Mesenchymal stem cell (in vitro differentiated cells and primary cell): ENCODE data around the gene EYA4.

Experiments used
- DNase-seq: peaks from one replicate; pipeline ENCODE4 v3.0.0-alpha.2; 2013
- H2AFZ ChIP-seq: one replicate; pipeline ENCODE4 v1.6.1; 2013; ENCODE audit warnings: low read depth, mild to moderate bottlenecking, control low read depth, inconsistent platforms, low read length, moderate library complexity
- H2AK5ac ChIP-seq: 2 replicates; pipeline ENCODE4 v1.6.1; 2013; ENCODE audit warnings: low read length, moderate library complexity, mild to moderate bottlenecking, inconsistent platforms; ENCODE audit not compliant: severe bottlenecking
- H2BK120ac ChIP-seq: one replicate; pipeline ENCODE4 v1.6.1; 2013; ENCODE audit warnings: low read depth, mild to moderate bottlenecking, inconsistent platforms, low read length, moderate library complexity
- H2BK12ac ChIP-seq, 2 experiments: one replicate each; pipeline ENCODE4 v1.6.1; 2013; ENCODE audit warnings: inconsistent platforms in 2 of 2, low read length in 2 of 2, mild to moderate bottlenecking in 2 of 2, moderate library complexity in 2 of 2, control low read depth in 1 of 2
- H2BK15ac ChIP-seq: one replicate; pipeline ENCODE4 v1.6.1; 2013; ENCODE audit warnings: mild to moderate bottlenecking, low read depth, inconsistent platforms; ENCODE audit not compliant: poor library complexity, severe bottlenecking
- H2BK5ac ChIP-seq: 2 replicates; pipeline ENCODE4 v1.6.1; 2013; ENCODE audit warnings: low read depth, mild to moderate bottlenecking, low read length, control low read depth, inconsistent platforms; ENCODE audit not compliant: poor library complexity, severe bottlenecking
- H3K14ac ChIP-seq, 2 experiments: one replicate each; pipeline ENCODE4 v1.6.1; 2013; ENCODE audit warnings: inconsistent platforms in 2 of 2, low read length in 2 of 2, control low read depth in 1 of 2, mild to moderate bottlenecking in 1 of 2, moderate library complexity in 1 of 2
- H3K18ac ChIP-seq, 2 experiments: one replicate each; pipeline ENCODE4 v1.6.1; 2013; ENCODE audit warnings: inconsistent platforms in 2 of 2, low read length in 2 of 2, control low read depth in 1 of 2, low read depth in 1 of 2, mild to moderate bottlenecking in 1 of 2
- H3K23ac ChIP-seq, 2 experiments: one replicate each; pipeline ENCODE4 v1.6.1; 2013; ENCODE audit warnings: inconsistent platforms in 2 of 2, low read length in 2 of 2, mild to moderate bottlenecking in 2 of 2, moderate library complexity in 2 of 2, control low read depth in 1 of 2
- H3K27ac ChIP-seq: 2 replicates; pipeline ENCODE4 v1.5.1; 2013; ENCODE audit warnings: mild to moderate bottlenecking, moderate library complexity, low read length, control low read depth, inconsistent platforms; ENCODE audit not compliant: poor library complexity, severe bottlenecking
- H3K27me3 ChIP-seq, 2 experiments: 2 replicates each; pipeline versions ENCODE4 v1.6.1 to v1.7.0; 2013; ENCODE audit warnings: low read length in 2 of 2, mild to moderate bottlenecking in 2 of 2, moderate library complexity in 2 of 2, control low read depth in 1 of 2, inconsistent platforms in 1 of 2; ENCODE audit not compliant: control insufficient read depth in 1 of 2, insufficient read depth in 1 of 2
- H3K36me3 ChIP-seq, 2 experiments: 2 replicates each; pipeline versions ENCODE4 v1.6.1 to v1.7.0; 2013; ENCODE audit warnings: low read length in 2 of 2, control low read depth in 1 of 2, inconsistent platforms in 1 of 2, low read depth in 1 of 2, mild to moderate bottlenecking in 1 of 2; ENCODE audit not compliant: insufficient read depth in 2 of 2, control insufficient read depth in 1 of 2
- H3K4ac ChIP-seq, 2 experiments: one replicate each; pipeline ENCODE4 v1.6.1; 2013; ENCODE audit warnings: inconsistent platforms in 2 of 2, low read length in 2 of 2, mild to moderate bottlenecking in 2 of 2, moderate library complexity in 2 of 2, control low read depth in 1 of 2, low read depth in 1 of 2
- H3K4me1 ChIP-seq: 2 replicates; pipeline ENCODE4 v1.6.1; 2013; ENCODE audit warnings: low read depth, low read length, control low read depth; ENCODE audit not compliant: control insufficient read depth, insufficient read depth
- H3K4me2 ChIP-seq: 2 replicates; pipeline ENCODE4 v1.6.1; 2013; ENCODE audit warnings: low read length, mild to moderate bottlenecking, inconsistent platforms; ENCODE audit not compliant: poor library complexity, severe bottlenecking
- H3K4me3 ChIP-seq, 2 experiments: 2 replicates each; pipeline versions ENCODE4 v1.5.1 to v1.7.0; 2013; ENCODE audit warnings: low read length in 2 of 2, mild to moderate bottlenecking in 2 of 2, control low read depth in 1 of 2, low read depth in 1 of 2; ENCODE audit not compliant: insufficient read depth in 1 of 2
- H3K79me1 ChIP-seq: replicated peaks from 2 replicates; pipeline ENCODE4 v1.6.1; 2013; ENCODE audit warnings: mild to moderate bottlenecking, control low read depth, low read length, inconsistent platforms; ENCODE audit not compliant: poor library complexity, severe bottlenecking
- H3K9ac ChIP-seq: 2 replicates; pipeline ENCODE4 v1.7.0; 2013; ENCODE audit warnings: mild to moderate bottlenecking, low read length, moderate library complexity
- H3K9me3 ChIP-seq: 2 replicates; pipeline ENCODE4 v1.7.0; 2013; ENCODE audit warnings: mild to moderate bottlenecking, low read length; ENCODE audit not compliant: control insufficient read depth
- H4K8ac ChIP-seq: one replicate; pipeline ENCODE4 v1.6.1; 2013; ENCODE audit warnings: inconsistent platforms, mild to moderate bottlenecking, low read length, moderate library complexity
- H4K91ac ChIP-seq: one replicate; pipeline ENCODE4 v1.6.1; 2013; ENCODE audit warnings: mild to moderate bottlenecking, low read length, inconsistent platforms
- WGBS: methylation state at CpG from one replicate; pipeline ENCODE4 v1.1.7; 2013; ENCODE audit warnings: mixed read lengths; 5-methylcytosine and 5-hydroxymethylcytosine counted together

The EYA4 gene

DNA sequence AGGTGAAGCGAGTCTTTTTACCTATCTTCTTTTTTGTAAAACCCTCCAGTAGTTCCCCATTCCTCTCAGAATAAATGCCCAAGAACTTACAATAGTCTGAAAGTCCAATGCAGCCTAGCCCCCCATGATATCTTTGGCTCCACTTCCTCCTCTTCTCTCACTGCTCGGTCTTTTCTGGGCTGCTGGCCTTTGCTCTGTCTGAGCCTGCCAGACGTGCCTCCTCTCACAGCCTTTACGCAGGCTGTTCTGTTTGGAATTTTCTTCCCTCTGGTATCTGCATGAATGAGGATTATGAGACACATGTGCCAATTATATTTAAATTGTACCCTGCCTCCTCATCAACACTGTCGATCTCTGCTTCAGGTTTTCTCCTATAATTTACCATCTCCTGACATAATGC, 174.1 kb downstream of the EYA4 start:
- Histone ChIP-seq H3K4me3 (no peak overlapping the region), H3K23ac (no peak overlapping the region), H2BK15ac (no peak overlapping the region), H3K9ac (no peak overlapping the region), H3K79me1 (no peaks in the 10 kb centered on the region), H2BK5ac (no peak overlapping the region), H2BK12ac (no peak overlapping the region), H3K9me3 (no peaks in the 10 kb centered on the region), H3K4me1 (no peaks in the 10 kb centered on the region), H3K18ac (no peak overlapping the region), H2AK5ac (no peak overlapping the region), H2BK120ac (no peak overlapping the region), H4K8ac (no peak overlapping the region), H4K91ac (no peak overlapping the region), H3K36me3 (no peaks in the 10 kb centered on the region), H3K27me3 (no peaks in the 10 kb centered on the region), H3K4me2 (no peak overlapping the region), H2AFZ (no peak overlapping the region), H3K14ac (no peak overlapping the region), H3K27ac (no peak overlapping the region), H3K4ac (no peak overlapping the region)
- no peak for DNase-seq
- 57% methylated on average over 3 of the region's 5 CpGs for WGBS

DNA sequence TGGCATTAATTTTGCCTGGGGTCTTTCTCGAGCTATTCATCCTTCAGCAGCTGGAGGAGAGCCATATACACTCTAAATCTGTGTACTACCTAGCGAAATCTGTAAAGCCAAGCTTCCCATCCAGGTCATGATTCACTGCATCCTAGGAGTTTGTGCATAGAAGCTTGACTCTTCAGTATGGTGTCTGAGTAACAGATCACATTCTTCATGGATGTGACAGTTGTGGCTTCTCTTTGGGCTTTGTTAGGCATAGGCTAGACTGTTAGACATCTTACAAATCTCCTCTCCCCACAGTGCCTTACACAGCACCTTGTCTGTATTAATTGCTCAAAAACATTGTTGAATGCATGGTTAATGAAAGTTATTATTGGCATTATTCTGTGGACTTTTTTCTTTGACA, 177.0 kb downstream of the EYA4 start:
- Histone ChIP-seq H2BK120ac (no peak overlapping the region), H3K27me3 (no peaks in the 10 kb centered on the region), H3K79me1 (no peaks in the 10 kb centered on the region), H3K4me2 (no peak overlapping the region), H2BK5ac (no peak overlapping the region), H3K18ac (no peak overlapping the region), H2BK12ac (no peak overlapping the region), H4K91ac (no peak overlapping the region), H2BK15ac (no peak overlapping the region), H2AFZ (no peak overlapping the region), H3K27ac (no peak overlapping the region), H3K4ac (no peak overlapping the region), H3K36me3 (no peaks in the 10 kb centered on the region), H3K9ac (no peak overlapping the region), H3K9me3 (no peaks in the 10 kb centered on the region), H3K23ac (no peak overlapping the region), H4K8ac (no peak overlapping the region), H3K4me3 (no peak overlapping the region), H3K14ac (no peak overlapping the region), H2AK5ac (no peak overlapping the region), H3K4me1 (no peaks in the 10 kb centered on the region)
- 67% methylated on average over 2 of the region's 2 CpGs for WGBS
- no peak for DNase-seq

GRCh38 chr6:133423242-133423641, 182.1 kb downstream of the EYA4 start:
- no peak overlapping the region for H2BK5ac ChIP-seq
- H3K27ac ChIP-seq = no peak overlapping the region
- H3K36me3 ChIP-seq = no peaks in the 10 kb centered on the region
- no peak overlapping the region for H2BK15ac ChIP-seq
- no peak overlapping the region for H3K4me2 ChIP-seq
- no peak overlapping the region for H2AFZ ChIP-seq
- H2BK120ac ChIP-seq = no peak overlapping the region
- H3K23ac ChIP-seq = no peak overlapping the region
- no peaks in the 10 kb centered on the region for H3K9me3 ChIP-seq
- H3K27me3 ChIP-seq = peaks cover 4 to 15% of the 10 kb centered on the region in 2 experiments
- H3K4ac ChIP-seq = no peak overlapping the region
- no peak overlapping the region for H3K4me3 ChIP-seq
- H3K4me1 ChIP-seq = no peaks in the 10 kb centered on the region
- no peak overlapping the region for H2AK5ac ChIP-seq
- DNase-seq = no peak
- H4K8ac ChIP-seq = no peak overlapping the region
- no peak overlapping the region for H3K18ac ChIP-seq
- no CpG with 5 or more reads among the region's 2 CpGs for WGBS
- no peak overlapping the region for H3K9ac ChIP-seq
- no peak overlapping the region for H2BK12ac ChIP-seq
- no peaks in the 10 kb centered on the region for H3K79me1 ChIP-seq
- no peak overlapping the region for H4K91ac ChIP-seq
- H3K14ac ChIP-seq = no peak overlapping the region

GRCh38 chr6:133424359-133424758, 183.2 kb downstream of the EYA4 start:
- H2BK15ac ChIP-seq = no peak overlapping the region
- no peak overlapping the region for H2BK5ac ChIP-seq
- no peak overlapping the region for H3K9ac ChIP-seq
- no peak overlapping the region for H3K14ac ChIP-seq
- no peak for DNase-seq
- H3K4ac ChIP-seq = no peak overlapping the region
- H4K91ac ChIP-seq = no peak overlapping the region
- no peak overlapping the region for H3K18ac ChIP-seq
- no peaks in the 10 kb centered on the region for H3K4me1 ChIP-seq
- no peak overlapping the region for H3K27ac ChIP-seq
- H2AFZ ChIP-seq = no peak overlapping the region
- H2AK5ac ChIP-seq = no peak overlapping the region
- 80% methylated on average over 5 of the region's 5 CpGs for WGBS
- H4K8ac ChIP-seq = no peak overlapping the region
- H3K36me3 ChIP-seq = no peaks in the 10 kb centered on the region
- H2BK120ac ChIP-seq = no peak overlapping the region
- no peak overlapping the region for H2BK12ac ChIP-seq
- H3K79me1 ChIP-seq = no peaks in the 10 kb centered on the region
- no peaks in the 10 kb centered on the region for H3K9me3 ChIP-seq
- no peak overlapping the region for H3K23ac ChIP-seq
- no peak overlapping the region for H3K4me2 ChIP-seq
- no peak overlapping the region for H3K4me3 ChIP-seq
- H3K27me3 ChIP-seq = peaks cover 4 to 15% of the 10 kb centered on the region in 2 experiments
